Panc1 (cell line): ENCODE results near the gene DZIP1.

ENCODE experiments used
- CTCF ChIP-seq: fragments of 450-650 bp; IDR thresholded peaks from 2 replicates; pipeline ENCODE4 v1.5.1; 2017; ENCODE audit warnings: mild to moderate bottlenecking
- POLR2AphosphoS5 ChIP-seq: IDR thresholded peaks from 2 replicates; pipeline ENCODE4 v1.6.1; 2012; ENCODE audit warnings: mild to moderate bottlenecking, low read depth, low read length, moderate library complexity
- REST ChIP-seq, 2 experiments: IDR thresholded peaks; 2 replicates each; pipeline ENCODE4 v1.6.1; 2011 to 2012; ENCODE audit warnings: low read depth in 2 of 2, control low read depth in 1 of 2, low read length in 1 of 2, mild to moderate bottlenecking in 1 of 2, moderate library complexity in 1 of 2; ENCODE audit not compliant: insufficient read depth in 1 of 2
- SIN3A ChIP-seq: IDR thresholded peaks from 2 replicates; pipeline ENCODE4 v1.6.1; 2012; ENCODE audit warnings: low read depth, mild to moderate bottlenecking, low read length, moderate library complexity, borderline replicate concordance; ENCODE audit not compliant: insufficient read depth
- TCF7L2 ChIP-seq: IDR thresholded peaks from 2 replicates; pipeline ENCODE4 v1.6.1; 2011; ENCODE audit warnings: mild to moderate bottlenecking, low read depth, low read length, inconsistent platforms

GRCh38 chr13:95656386-95657015 lies 12.0 kb upstream of the DZIP1 start:
- TF ChIP-seq CTCF = no peak
- TF ChIP-seq POLR2AphosphoS5 = no peak
- TF ChIP-seq REST (IDR thresholded peaks at IDR 0.05; ENCODE audit: insufficient read depth in 1 of 2, low read depth in 2 of 2, low read length in 1 of 2) = no peak
- TF ChIP-seq SIN3A = no peak
- TF ChIP-seq TCF7L2 = no peak
